ENCODE data around the gene SPPL2B.

The SPPL2B gene

GRCh38 chr19:2323707-2324106 is 4.8 kb upstream of the SPPL2B start:
- no peak for DNase-seq

- no peak for DNase-seq
Measured at GRCh38 chr19:2324220-2324948, 4.1 kb upstream of the SPPL2B start.

DNA sequence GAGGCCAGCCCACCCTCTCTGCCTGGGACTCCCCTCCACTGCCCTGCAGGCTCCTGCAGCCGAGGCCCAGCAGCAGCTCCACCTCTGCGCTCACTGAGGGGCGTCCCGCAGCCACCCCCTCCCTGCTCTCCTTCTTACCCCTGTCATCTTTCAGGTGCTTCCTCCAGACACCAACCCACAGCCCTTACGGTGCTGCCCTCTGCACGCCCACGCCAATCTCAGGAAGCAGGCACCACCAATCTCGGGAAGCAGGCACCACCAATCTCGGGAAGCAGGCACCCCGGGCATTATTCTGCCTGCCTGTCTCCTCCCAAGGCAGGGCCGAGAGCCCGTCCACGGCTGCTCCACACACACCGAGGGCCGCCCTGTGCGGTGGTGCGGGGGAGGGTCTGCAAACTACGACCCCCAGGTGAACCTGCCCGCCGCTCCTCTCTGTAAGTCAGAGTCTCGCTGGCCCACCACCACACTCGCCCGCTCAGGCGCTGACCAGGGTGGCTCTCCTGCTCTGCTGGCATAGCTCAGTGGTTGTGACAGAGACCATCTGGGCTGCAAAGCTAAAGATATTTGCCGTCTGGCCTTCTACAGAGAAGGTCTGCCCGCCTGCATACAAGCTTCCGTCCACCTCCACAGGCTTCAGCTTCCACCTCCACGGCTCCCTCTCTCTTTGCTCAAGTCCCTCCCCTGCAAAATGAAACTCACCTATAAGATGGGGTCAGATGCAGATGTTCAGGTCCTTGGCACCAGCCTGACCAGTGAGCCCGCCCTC is 3.0 kb upstream of the SPPL2B start:
- DNase-seq, result no peak

DNA sequence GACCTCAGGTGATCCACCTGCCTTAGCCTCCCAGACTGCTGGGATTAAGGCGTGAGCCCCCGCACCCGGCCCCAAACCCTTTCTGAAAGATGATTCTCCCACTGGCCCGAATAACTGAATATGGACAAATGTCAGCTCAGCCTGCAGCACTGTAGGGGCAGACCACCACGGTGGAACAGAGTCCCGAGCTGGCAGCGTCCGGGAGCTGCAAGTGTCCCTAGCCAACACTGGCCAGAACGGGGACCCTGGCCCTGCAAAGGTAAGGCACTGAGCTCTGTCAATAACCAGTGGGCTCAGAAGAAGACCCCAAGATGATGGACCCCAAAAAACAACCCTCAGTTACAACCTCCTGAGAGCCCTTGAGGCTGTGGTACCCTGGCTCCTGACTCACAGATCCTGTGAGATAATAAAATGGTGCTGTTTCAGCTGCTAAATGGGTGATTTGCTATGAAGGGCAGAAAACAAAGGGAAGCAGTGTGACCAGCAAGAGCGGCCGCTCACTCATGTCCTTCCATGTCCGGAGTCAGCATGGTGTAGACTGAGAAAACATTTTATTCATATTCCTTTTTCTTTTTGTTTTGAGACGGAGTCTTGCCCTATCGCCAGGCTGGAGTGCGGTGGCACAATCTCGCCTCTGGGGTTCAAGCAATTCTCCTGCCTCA is 1.7 kb upstream of the SPPL2B start:
- DNase-seq, result no peak

DNA sequence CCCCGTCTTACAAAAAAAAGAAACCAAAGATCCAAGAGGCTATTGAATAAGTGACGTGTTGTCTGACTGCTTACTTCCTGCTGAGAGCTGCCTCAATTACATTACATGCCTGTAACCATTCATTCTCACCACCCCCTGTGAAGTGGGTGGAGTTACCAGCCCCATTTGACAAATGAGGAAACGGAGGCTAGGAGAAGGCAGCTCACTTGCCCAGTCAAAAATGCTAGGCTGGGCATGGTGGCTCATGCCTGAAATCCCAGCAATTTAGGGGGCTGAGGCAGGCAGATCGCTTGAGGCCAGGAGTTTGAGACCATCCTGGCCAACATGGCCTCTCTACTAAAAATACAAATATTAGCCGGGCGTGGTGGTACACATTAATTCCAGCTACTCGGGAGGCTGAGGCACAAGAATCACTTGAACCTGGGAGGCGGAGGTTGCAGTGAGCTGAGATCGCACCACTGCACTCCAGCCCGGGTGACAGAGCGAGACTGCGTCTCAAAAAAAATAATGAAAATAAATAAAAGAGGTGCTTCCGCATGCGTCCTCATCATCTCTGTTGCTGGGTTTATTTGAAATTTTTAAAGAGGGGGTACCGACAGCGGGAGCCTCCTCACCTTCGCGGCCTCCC is 597 bp upstream of the SPPL2B start:
- DNase-seq, result peak in 1 of 2 experiments; percentile 32

DNA sequence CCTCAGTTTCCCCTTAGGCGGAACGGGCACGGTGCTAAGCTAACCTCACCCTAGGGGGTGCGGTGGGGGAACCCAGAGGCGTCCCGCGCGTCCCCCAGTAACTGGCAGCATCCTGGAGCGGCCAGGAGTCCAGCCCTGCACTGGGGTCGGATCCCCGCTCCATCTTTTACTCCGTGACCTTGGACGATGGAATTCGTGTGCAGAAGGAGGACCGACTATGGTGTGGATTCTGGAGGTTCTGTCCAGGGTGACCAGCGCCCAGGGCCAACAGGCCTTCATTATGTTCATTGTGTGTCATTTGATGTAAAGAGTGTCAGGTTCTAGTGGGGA is 630 bp downstream of the SPPL2B start:
- DNase-seq, result no peak

DNA sequence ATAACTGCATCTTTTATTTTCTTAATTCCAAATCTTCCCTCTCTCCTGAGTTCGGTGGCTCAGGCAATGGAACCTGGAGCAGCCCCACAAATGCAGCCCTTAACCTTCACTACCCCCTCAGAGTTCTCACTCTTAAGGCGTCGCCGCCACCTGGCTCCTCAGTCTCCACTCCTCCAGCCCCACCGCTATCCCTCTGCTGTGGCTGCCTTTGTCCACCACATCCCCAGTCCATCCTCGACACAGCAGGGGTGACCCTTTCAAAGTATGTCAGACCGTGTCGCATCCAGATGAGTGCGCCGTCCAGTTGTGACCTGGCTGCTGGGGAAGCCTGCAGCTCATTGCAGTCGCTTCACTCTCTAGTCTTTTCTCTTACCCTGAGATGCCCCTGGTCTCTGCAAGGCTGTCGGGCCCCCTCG is 1.0 kb downstream of the SPPL2B start:
- no peak for DNase-seq

DNA sequence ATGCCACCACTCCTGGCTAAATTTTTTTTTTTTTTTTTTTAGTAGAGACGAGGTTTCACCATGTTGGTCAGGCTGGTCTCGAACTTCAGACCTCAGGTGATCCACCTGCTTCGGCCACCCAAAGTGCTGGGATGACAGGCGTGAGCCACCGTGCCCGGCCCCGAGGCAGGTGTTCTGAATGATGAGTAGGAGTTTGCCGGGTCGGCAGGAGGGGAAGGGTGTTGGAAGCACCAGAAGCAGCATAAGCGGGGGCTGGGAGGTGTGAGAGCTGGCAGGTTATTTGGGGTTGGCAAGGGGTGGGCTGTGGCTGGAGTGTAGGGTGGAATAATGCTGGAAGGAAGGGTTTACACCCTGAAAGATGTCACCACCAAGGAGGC is 1.8 kb downstream of the SPPL2B start:
- DNase-seq, result no peak

DNA sequence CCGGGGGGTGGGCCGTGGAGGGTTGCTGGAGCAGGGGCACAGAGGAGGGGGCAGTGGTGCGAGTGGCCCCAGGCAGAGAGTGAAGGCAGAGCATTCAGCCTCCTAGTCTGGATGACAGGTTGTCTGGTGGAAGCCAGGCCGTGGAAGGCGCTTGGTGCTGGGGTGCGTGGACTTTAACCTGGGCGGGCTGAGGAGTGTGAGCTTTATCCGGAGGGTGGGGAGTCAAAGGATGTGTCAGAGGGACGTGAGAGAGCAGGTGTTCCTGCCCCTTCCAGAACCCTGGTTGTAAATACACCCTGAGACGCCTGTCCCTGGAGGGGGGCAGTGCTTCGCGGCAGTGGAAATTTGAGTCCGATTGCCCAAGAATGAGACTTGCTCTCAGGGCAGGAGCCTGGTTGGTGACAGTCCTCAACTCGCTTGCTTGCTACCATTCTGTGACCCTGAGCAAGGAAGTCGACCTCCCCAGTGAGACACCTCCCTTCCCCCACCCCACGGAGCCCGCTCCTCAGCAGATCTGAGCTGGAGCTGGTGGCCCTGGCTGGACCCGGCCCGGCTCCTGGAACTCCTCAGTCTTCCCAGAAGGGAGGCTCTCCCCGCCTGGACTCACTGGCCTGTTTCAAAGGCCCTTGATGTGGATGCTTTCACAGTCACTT is 2.3 kb downstream of the SPPL2B start:
- DNase-seq, result peak in 1 of 2 experiments; percentile 42

DNA sequence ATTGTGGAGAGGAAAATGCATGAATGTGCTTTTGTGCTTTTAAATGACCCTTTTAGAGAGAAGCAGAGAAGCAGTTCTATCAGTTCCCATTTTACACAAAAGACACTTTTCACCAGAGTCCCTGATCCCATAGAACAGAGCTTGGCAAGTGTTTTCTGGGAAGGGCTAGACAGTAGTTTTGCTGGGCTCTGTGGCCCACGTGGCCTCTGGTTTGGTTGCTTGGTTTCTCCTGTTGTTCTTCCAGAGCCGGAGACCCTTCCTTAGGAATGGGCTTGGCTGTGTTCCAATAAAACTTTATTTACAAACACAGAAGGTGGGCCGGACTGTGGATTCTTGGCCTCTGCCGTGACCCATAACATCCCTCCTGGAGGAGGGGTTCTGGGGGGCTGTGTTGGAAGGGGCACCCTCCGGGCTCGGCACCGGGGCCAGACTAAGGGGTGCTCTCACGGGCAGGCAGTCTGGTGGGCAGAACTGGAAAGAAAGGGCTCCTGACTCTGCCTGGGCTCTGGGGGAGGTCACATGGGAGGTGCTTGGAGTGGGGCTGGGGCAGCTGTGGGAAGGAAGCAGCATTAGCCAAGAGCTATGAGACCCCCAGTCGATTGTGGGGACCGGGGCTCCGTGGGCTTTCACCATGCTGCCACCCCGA is 3.2 kb downstream of the SPPL2B start:
- no peak for DNase-seq

GRCh38 chr19:2332341-2333026 is 4.0 kb downstream of the SPPL2B start:
- peak; percentile 47 to 67 for DNase-seq

DNA sequence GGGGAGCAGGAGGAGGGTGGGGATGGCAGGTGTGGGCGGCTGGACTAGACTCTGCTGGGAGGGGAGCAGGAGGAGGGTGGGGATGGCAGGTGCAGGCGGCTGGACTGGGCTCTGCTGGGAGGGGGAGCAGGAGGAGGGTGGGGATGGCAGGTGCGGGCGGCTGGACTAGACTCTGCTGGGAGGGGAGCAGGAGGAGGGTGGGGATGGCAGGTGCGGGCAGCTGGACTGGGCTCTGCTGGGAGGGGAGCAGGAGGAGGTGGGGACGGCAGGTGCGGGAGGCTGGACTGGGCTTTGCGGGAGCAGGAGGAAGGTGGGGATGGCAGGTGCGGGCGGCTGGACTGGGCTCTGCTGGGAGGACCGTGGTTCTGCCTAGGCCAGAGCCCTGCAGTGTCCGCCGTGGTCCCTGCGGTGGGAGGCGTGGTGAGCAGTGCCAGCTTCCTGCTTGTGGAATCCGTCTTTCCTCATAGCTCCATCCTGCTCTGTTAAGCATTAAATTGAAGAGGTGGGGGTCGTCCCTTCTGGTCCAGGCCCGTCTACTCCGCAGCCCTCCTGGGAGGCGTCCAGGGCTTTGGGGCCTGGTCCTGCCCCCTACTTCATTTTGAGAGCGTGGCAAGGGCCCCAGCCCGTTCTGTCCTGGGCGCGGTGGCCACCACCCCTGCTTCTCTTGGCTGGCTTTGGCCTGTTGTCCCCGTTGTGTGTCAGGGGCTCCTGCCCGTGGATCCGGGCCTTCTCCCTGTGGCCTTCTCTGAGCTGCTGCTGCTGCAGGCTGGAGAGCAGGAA is 4.7 kb downstream of the SPPL2B start:
- DNase-seq, result peak; percentile 54 to 81

- DNase-seq, result no peak
Measured at GRCh38 chr19:2333807-2334211, 5.3 kb downstream of the SPPL2B start.

GRCh38 chr19:2334426-2334825 is 5.9 kb downstream of the SPPL2B start:
- no peak for DNase-seq

GRCh38 chr19:2334986-2335846 is 6.7 kb downstream of the SPPL2B start:
- no peak for DNase-seq

GRCh38 chr19:2335848-2336247 is 7.4 kb downstream of the SPPL2B start:
- DNase-seq, result no peak

- DNase-seq, result no peak
Measured at GRCh38 chr19:2336528-2337328, 8.2 kb downstream of the SPPL2B start.

GRCh38 chr19:2337329-2337707 is 8.8 kb downstream of the SPPL2B start:
- DNase-seq, result peak in 1 of 2 experiments; percentile 26

DNA sequence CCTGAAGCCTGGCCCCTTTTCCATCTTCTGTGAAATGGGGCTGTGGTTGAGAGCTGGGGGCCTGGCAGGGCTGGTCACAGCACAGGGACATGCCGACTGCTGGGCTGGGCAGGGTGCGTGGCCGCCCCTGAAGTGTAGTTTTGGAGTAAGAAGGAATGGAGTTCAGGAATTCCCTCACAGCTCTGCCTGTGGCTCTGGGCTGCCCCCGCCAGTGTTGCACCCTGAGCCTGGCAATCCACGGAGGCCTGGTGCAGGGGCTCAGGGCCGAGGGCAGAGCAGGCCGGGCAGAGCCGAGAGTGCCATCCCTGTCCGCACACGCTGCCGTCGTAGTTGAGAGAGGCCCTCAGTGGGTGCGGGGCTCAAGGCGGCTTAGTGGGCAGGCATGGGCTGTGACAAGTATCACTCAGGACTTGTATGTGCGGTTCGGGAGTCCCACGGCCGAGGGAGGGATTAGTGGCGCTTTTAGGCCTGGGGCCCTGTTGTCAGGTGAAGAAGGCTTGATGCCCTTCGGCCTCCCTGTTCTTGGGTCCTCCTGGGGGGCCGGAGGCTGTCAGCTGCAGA is 9.7 kb downstream of the SPPL2B start:
- DNase-seq, result no peak

Measured in NCI-H526 (cell line).